ENCODE results near the gene NTRK3. TPM values are rescaled to one million over a fixed set of nuclear protein-coding genes. Genes with fewer than 3 reads are reported as not detected.

NTRK3 gene
- total and polyA plus RNA-seq, 2 of the 8 experiments (the other 6 are each of a cell fraction or from before 2014, with no cell fraction given) = 4.5 to 6.8 TPM

DNA sequence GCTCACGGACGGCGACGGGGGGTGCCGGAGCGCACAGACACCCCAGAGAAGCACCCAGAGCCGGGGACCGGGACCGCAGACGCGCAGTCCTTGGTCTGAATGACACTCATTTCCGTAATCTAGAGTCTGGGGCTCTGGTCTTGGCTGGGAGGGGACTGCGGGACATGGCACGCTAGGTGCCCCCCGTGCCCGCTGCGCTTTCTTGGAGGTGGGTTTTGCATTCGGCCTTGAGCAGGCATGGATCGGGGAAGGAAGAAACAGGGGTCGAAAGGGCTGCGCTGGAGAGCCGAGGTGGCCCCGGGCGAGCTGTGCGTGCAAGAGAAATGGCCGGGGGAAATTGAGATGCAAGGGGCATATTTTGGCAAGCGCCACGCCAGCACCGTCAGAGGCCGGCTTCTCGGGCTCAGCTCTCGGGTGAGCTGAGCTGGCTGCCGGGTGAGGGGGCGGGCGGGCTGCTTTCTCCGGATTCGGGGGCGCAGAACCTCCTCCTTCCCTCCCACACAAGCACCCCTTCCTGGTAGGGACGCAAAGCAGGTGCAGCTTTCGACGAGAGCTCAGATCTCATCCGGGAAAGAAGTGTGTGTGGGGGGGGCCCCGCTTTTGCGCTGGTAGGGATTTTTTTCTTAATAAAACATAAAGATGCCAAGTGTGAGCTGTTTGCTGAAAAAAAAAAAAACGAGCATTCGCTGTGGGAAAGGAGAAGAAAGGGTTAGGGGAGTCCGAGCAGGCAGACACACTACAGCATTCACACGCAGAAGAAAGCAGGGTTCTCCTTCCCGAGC, 963 bp upstream of the NTRK3 start (continued):
- TF ChIP-seq E2F6 (IDR thresholded peaks at IDR 0.05) (no peak), EGR1 (IDR thresholded peaks at IDR 0.05; ENCODE audit: borderline replicate concordance, low read depth, low read length) (no peak)
- TF ChIP-seq, protein P1, sequence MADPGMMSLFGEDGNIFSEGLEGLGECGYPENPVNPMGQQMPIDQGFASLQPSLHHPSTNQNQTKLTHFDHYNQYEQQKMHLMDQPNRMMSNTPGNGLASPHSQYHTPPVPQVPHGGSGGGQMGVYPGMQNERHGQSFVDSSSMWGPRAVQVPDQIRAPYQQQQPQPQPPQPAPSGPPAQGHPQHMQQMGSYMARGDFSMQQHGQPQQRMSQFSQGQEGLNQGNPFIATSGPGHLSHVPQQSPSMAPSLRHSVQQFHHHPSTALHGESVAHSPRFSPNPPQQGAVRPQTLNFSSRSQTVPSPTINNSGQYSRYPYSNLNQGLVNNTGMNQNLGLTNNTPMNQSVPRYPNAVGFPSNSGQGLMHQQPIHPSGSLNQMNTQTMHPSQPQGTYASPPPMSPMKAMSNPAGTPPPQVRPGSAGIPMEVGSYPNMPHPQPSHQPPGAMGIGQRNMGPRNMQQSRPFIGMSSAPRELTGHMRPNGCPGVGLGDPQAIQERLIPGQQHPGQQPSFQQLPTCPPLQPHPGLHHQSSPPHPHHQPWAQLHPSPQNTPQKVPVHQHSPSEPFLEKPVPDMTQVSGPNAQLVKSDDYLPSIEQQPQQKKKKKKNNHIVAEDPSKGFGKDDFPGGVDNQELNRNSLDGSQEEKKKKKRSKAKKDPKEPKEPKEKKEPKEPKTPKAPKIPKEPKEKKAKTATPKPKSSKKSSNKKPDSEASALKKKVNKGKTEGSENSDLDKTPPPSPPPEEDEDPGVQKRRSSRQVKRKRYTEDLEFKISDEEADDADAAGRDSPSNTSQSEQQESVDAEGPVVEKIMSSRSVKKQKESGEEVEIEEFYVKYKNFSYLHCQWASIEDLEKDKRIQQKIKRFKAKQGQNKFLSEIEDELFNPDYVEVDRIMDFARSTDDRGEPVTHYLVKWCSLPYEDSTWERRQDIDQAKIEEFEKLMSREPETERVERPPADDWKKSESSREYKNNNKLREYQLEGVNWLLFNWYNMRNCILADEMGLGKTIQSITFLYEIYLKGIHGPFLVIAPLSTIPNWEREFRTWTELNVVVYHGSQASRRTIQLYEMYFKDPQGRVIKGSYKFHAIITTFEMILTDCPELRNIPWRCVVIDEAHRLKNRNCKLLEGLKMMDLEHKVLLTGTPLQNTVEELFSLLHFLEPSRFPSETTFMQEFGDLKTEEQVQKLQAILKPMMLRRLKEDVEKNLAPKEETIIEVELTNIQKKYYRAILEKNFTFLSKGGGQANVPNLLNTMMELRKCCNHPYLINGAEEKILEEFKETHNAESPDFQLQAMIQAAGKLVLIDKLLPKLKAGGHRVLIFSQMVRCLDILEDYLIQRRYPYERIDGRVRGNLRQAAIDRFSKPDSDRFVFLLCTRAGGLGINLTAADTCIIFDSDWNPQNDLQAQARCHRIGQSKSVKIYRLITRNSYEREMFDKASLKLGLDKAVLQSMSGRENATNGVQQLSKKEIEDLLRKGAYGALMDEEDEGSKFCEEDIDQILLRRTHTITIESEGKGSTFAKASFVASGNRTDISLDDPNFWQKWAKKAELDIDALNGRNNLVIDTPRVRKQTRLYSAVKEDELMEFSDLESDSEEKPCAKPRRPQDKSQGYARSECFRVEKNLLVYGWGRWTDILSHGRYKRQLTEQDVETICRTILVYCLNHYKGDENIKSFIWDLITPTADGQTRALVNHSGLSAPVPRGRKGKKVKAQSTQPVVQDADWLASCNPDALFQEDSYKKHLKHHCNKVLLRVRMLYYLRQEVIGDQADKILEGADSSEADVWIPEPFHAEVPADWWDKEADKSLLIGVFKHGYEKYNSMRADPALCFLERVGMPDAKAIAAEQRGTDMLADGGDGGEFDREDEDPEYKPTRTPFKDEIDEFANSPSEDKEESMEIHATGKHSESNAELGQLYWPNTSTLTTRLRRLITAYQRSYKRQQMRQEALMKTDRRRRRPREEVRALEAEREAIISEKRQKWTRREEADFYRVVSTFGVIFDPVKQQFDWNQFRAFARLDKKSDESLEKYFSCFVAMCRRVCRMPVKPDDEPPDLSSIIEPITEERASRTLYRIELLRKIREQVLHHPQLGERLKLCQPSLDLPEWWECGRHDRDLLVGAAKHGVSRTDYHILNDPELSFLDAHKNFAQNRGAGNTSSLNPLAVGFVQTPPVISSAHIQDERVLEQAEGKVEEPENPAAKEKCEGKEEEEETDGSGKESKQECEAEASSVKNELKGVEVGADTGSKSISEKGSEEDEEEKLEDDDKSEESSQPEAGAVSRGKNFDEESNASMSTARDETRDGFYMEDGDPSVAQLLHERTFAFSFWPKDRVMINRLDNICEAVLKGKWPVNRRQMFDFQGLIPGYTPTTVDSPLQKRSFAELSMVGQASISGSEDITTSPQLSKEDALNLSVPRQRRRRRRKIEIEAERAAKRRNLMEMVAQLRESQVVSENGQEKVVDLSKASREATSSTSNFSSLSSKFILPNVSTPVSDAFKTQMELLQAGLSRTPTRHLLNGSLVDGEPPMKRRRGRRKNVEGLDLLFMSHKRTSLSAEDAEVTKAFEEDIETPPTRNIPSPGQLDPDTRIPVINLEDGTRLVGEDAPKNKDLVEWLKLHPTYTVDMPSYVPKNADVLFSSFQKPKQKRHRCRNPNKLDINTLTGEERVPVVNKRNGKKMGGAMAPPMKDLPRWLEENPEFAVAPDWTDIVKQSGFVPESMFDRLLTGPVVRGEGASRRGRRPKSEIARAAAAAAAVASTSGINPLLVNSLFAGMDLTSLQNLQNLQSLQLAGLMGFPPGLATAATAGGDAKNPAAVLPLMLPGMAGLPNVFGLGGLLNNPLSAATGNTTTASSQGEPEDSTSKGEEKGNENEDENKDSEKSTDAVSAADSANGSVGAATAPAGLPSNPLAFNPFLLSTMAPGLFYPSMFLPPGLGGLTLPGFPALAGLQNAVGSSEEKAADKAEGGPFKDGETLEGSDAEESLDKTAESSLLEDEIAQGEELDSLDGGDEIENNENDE (IDR thresholded peaks at IDR 0.05; ENCODE audit: insufficient replicate concordance, low read length) = no peak
